Effector memory CD4-positive, alpha-beta T cell (primary cell): ENCODE data around the gene FN3K.

ENCODE experiments used
- DNase-seq, 3 donors: peaks; one replicate each; pipeline ENCODE4 v3.0.0-alpha.2; 2020
- H3K27ac ChIP-seq: 2 replicates; pipeline ENCODE4 v1.7.0; 2013; ENCODE audit warnings: mild to moderate bottlenecking, low read length, moderate library complexity; ENCODE audit not compliant: insufficient read depth, poor library complexity, severe bottlenecking
- H3K27me3 ChIP-seq: replicated peaks from 2 replicates; pipeline ENCODE4 v1.7.0; 2013; ENCODE audit warnings: mild to moderate bottlenecking, low read length; ENCODE audit not compliant: insufficient read depth, control insufficient read depth, poor library complexity, severe bottlenecking
- H3K36me3 ChIP-seq: 2 replicates; pipeline ENCODE4 v1.7.0; 2013; ENCODE audit warnings: mild to moderate bottlenecking, low read length, moderate library complexity; ENCODE audit not compliant: control insufficient read depth, insufficient read depth
- H3K4me1 ChIP-seq: 2 replicates; pipeline ENCODE4 v1.7.0; 2013; ENCODE audit warnings: low read length, mild to moderate bottlenecking; ENCODE audit not compliant: control insufficient read depth, insufficient read depth, poor library complexity, severe bottlenecking
- H3K4me3 ChIP-seq: 2 replicates; pipeline ENCODE4 v1.7.0; 2013; ENCODE audit warnings: low read length, low read depth, mild to moderate bottlenecking; ENCODE audit not compliant: insufficient read depth, poor library complexity, severe bottlenecking
- H3K9me3 ChIP-seq: 2 replicates; pipeline ENCODE4 v1.7.0; 2013; ENCODE audit warnings: mild to moderate bottlenecking, low read length, moderate library complexity; ENCODE audit not compliant: control insufficient read depth

FN3K gene

GRCh38 chr17:82751571-82752370 lies 16.4 kb downstream of the FN3K start, which contains the start of gene TBCD:
TSS of gene TBCD (plus strand) at chr17:82752065. CDS start at chr17:82752194, 129 bp downstream.
- H3K27me3 ChIP-seq, result no peaks in the 10 kb centered on the region
- H3K36me3 ChIP-seq, result no peaks in the 10 kb centered on the region

DNA sequence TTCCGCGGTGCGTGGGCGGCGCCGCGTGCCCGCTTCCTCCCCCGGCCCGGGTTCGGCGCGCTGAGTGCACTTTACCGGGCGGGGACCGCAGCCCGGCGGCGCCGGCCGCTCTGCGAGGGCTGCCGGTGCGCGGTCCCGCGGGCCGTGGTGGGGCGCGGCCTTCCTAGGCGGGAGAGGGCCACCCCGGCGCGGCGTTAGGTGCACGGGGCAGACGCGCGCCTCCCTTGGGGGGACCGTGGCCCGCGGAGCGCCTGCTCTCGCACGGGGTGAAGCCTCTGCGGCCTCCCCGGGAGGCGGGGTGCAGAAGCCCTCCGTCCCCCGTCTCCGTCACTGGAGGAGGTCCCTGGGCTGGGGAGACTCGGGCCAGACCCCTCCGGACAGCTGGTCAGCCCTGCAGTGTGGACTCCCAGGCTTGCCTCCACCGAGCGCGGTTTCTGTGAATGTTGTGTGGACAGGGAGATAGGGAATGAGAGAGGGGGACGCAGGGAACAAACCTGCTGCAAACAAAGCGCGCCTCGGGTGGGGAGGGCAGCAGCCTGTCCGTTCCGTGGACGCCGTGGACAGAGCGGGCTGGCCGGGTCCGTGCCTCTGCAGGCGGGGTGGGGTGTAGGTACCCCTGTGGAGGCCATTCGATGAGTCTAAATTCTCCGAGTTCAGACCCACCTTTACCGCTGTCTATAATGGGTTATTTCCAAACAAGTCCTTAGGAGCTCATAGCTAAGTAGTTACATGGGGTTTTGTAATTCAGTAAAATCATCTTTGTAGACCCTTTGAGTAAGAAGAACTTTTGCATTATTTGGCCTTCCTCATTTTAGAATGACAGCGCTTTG lies 17.2 kb downstream of the FN3K start:
- Histone ChIP-seq H3K4me3 (peak overlapping the region; percentile 50), H3K9me3 (no peaks in the 10 kb centered on the region), H3K36me3 (no peaks in the 10 kb centered on the region), H3K4me1 (peaks cover 11% of the 10 kb centered on the region), H3K27me3 (no peaks in the 10 kb centered on the region), H3K27ac (peak overlapping the region; percentile 49)
- DNase-seq, result no peak

More at GRCh38 chr17:82751571-82752370, 16.4 kb downstream of the FN3K start, which contains the start of gene TBCD:
- Histone ChIP-seq H3K9me3 (no peaks in the 10 kb centered on the region), H3K4me1 (peaks cover 11% of the 10 kb centered on the region), H3K27ac (peak within 1 kb of the TSS; percentile 49), H3K4me3 (peak within 1 kb of the TSS; percentile 88)
- DNase-seq, result peak; percentile 80 to 87 (median 82)

GRCh38 chr17:82753201-82753464 lies 17.7 kb downstream of the FN3K start:
- Histone ChIP-seq H3K4me3 (no peak overlapping the region), H3K4me1 (peaks cover 11% of the 10 kb centered on the region), H3K27ac (no peak overlapping the region), H3K9me3 (no peaks in the 10 kb centered on the region), H3K27me3 (no peaks in the 10 kb centered on the region), H3K36me3 (no peaks in the 10 kb centered on the region)
- no peak for DNase-seq

DNA sequence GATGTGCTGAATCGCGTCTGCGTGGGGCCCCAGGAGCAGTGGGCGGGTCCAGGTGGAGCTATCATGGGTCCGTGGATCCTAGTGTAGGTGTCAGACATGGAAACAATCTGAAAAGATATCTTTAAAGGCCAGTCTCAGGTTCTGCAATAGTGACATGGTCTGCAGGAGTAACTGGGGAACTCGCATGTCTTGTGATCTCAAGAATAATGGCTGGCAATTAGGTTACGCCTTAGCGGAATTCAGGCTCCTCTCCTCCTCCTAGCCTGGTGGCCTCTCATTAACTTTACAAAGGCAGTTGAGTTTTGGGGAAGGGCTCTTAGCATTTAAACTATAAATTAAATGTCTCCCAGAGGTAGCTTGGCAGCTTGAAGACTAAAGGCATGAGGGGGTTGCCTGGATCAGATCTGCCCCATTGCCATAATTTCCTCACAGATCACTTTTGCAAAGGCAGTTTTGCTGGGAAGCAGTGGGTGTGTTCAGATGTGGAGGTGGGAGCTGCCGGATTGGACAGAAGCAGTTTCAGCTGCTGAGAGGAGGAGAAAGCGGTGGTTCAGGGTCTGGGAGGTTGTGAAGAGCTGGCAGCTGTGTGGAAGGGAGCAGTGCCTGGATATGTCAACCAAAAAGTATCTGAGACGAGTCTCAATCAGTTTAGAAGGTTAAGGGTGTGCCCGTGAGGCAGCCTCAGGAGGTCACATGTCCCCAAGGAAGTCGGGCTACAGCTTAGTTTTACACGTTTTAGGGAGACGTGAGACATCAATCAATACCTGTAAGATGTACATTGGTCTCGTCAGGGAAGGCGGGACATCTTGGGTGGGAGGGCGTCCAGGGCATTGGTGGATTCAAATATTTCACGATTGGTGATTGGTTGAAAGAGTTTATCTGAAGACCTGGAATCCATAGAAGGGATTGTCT lies 19.1 kb downstream of the FN3K start:
- DNase-seq, result no peak
- Histone ChIP-seq H3K4me3 (no peak overlapping the region), H3K27me3 (no peaks in the 10 kb centered on the region), H3K36me3 (no peaks in the 10 kb centered on the region), H3K9me3 (no peaks in the 10 kb centered on the region), H3K4me1 (peaks cover 11% of the 10 kb centered on the region), H3K27ac (no peak overlapping the region)

DNA sequence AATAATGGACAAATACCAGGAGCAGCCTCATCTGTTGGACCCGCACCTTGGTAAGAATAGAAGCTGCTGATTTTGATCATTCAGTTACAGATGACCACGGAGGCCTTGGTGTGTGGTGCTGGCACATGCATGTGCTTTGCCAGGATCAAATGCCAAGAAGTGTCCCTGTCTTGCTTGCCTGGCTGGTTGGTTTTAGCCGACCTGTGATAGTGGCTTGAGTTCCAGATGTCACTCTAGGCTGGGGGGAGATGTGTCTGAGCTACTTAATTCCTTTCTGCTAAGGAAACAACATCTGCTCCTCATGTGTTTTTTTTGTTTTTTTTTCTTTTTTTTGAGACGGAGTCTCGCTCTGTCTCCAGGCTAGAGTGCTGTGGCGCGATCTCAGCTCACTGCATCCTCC lies 20.8 kb downstream of the FN3K start:
- H3K27ac ChIP-seq, result no peak overlapping the region
- H3K4me3 ChIP-seq, result no peak overlapping the region
- H3K36me3 ChIP-seq, result no peaks in the 10 kb centered on the region
- DNase-seq, result no peak
- peaks cover 11% of the 10 kb centered on the region for H3K4me1 ChIP-seq
- H3K27me3 ChIP-seq, result no peaks in the 10 kb centered on the region
- H3K9me3 ChIP-seq, result no peaks in the 10 kb centered on the region

DNA sequence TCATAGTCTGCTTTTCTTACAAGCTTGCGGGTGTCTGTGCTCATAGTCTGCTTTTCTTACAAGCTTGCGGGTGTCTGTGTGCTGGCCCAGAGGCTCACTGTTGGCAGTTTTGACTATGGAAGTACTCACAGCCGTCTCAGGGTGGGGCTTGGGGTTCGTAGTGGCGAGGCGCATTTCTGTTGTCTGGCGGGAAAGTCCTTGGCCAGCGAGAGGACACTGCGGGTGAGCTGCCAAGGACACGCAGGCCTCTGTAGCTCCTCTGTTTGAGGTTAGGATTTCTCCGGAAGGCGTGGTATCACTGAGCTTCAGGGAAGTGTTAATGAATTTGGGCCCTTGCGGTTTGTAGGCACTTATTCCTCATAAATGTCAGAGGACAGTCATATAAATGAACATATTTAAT lies 30.0 kb downstream of the FN3K start:
- Histone ChIP-seq H3K27ac (no peak overlapping the region), H3K4me3 (no peak overlapping the region), H3K27me3 (no peaks in the 10 kb centered on the region), H3K9me3 (no peaks in the 10 kb centered on the region), H3K36me3 (peaks cover 29% of the 10 kb centered on the region), H3K4me1 (peaks cover 3% of the 10 kb centered on the region)
- DNase-seq, result no peak

DNA sequence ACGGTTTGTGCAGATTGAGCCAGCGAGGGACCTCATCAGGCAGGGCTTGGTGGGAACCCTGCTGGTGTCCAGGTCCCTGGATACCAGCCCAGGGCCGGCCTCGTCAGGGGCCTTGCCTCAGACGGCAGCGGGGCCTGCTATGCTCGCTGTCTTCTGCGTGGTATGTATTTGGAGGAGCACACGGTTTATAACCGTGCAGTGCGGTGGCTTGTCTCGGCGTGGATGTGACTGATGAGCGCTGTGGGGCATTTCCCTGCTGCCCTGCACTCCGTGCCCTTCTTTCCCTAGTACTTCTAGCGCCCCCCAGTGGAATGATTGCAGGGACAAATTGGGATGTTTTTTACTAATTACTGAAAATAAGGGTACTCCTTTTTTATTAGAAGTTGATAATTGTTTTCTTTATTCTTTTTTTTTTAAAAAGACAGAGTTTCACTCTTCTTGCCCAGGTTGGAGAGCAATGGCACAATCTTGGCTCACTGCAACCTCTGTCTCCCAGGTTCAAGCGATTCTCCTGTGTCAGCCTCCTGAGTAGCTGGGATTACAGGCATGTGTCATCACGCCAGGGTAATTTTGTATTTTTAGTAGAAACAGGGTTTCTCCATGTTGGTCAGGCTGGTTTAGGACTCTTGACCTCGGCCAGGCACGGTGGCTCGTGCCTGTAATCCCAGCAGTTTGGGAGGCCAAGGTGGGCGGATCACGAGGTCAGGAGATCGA lies 31.8 kb downstream of the FN3K start:
- Histone ChIP-seq H3K9me3 (no peaks in the 10 kb centered on the region), H3K4me1 (peaks cover 3% of the 10 kb centered on the region), H3K4me3 (no peak overlapping the region), H3K36me3 (peaks cover 29% of the 10 kb centered on the region), H3K27ac (no peak overlapping the region), H3K27me3 (no peaks in the 10 kb centered on the region)
- DNase-seq, result no peak

DNA sequence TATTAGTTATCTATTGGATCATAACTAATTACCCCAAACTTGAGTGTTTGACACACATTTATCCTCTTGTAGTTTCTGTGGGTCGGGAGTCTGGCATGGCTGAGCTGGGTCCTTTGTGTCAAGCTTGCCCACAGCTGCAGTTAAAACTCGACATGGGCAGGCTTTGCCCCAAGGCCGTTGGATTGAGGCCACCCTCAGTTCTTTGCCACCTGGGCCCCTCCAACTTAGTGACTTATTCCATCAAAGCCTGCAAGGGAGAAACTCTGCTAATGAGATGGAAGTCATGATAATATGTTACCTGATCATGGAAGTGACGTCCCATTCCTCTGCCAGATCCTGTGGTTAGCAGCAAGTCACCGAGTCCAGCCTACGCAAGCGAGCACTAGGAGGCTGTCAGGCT lies 33.6 kb downstream of the FN3K start:
- Histone ChIP-seq H3K27ac (no peak overlapping the region), H3K36me3 (peaks cover 34% of the 10 kb centered on the region), H3K4me1 (peaks cover 3% of the 10 kb centered on the region), H3K9me3 (no peaks in the 10 kb centered on the region), H3K27me3 (no peaks in the 10 kb centered on the region), H3K4me3 (no peak overlapping the region)
- no peak for DNase-seq

DNA sequence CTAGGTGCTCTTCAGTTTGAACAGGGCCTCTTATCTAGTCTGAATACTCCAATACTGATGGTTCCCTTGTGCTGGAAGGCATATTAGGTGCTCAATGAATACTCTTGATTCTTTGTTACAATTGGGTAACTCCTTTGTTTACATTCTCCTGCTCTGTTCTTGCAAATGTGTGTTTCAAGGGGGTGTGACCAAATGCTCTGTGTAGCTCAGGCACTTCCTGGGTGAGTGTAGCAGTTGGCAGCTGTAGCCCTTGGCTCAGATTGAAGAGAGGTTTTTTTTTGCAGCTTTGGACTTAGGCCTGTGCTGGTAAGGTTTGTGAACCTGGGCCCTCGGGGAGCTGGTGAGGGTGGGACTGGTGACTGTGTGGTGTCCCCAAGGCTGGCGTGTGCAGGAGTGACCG lies 36.6 kb downstream of the FN3K start:
- H3K36me3 ChIP-seq, result peaks cover 28% of the 10 kb centered on the region
- H3K4me3 ChIP-seq, result no peak overlapping the region
- H3K27me3 ChIP-seq, result no peaks in the 10 kb centered on the region
- no peak overlapping the region for H3K27ac ChIP-seq
- peaks cover 6% of the 10 kb centered on the region for H3K4me1 ChIP-seq
- H3K9me3 ChIP-seq, result no peaks in the 10 kb centered on the region
- DNase-seq, result no peak
